Middle frontal gyrus (tissue), 1 donor: ENCODE results near the gene FGF14.

Experiments used
- DNase-seq: peaks from one replicate; pipeline ENCODE4 v3.0.0-alpha.2; 2015; ENCODE audit warnings: low spot score; ENCODE audit errors: extremely low spot score

FGF14 gene

DNA sequence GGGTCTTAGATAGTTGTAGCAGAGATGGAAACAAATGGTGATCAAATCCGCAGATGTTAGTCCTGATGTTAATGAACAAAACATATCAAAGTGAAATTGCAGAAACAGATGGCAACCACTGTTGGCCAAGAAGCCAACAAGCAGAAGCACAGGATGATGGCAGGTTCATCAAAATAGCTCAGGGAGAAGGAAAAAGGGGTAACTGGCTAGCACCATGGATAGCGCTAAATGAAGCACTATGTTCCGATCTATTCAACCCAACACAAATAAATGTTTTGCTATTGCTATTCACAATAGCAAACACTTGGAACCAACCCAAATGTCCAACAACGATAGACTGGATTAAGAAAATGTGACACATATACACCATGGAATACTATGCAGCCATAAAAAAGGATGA is 413.7 kb downstream of the FGF14 start:
- DNase-seq, result no peak

DNA sequence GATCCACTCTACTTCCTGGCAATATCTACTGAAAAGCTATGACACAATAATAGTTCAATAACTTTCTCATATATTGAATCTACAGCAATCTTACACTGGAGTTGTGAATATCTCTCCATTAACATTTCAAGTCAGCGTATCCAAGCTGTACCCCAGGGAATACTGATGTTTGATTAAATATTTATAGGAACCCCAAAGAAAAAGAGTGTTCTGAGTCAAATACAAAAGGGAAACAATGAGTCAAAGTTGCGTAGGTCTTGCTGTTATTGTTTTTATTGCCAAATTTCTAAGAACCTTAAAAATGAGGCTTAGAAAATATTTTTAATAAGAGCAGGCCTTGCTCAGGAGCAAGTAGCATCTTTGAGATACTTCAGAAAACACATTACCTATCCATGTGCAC is 415.5 kb downstream of the FGF14 start:
- DNase-seq, result no peak

- no peak for DNase-seq
Observed at GRCh38 chr13:101985321-101985720, 416.5 kb downstream of the FGF14 start.

DNA sequence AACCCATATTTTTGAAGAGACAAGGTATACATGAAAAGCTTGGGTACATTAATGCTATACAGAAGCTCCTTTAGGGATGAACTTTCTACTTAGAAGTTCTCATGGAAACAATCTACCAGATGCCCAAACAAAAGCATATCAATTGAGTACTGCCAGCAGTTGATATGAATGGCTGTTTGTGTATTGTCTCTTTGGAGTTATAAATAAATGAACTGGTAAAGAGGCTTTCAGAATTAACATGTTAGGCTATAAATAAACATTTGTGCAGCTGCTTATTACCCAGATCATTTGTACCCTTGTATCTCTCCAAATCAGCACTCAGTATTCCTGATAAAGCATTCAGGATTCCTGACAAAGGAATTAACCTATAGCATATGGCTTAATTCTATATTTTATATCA is 418.9 kb downstream of the FGF14 start:
- DNase-seq, result no peak

GRCh38 chr13:101979825-101980224 is 422.0 kb downstream of the FGF14 start:
- no peak for DNase-seq

GRCh38 chr13:101978552-101979315 is 423.1 kb downstream of the FGF14 start:
- no peak for DNase-seq

- no peak for DNase-seq
Observed at GRCh38 chr13:101977475-101977874, 424.4 kb downstream of the FGF14 start.

- DNase-seq, result no peak
Observed at GRCh38 chr13:101972191-101972590, 429.7 kb downstream of the FGF14 start.

DNA sequence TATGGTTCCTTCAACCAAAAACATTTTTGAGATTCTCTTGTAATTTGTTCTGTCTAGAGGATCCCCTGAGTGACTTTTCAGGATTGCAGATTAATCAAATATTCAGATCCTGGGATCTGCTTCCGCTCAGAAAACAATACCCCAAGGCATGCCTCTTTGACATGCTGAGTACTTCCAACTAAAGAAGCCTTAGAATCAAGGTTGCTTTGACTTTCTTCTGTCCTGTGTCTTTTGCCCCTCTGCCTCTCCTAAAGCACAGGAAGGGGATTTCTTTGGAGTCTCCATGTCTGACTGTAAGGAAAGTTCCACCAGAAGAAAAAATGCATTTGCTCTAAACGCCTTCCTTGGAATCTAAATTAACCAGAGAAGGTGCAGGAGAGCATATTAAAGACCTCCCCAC is 431.5 kb downstream of the FGF14 start:
- no peak for DNase-seq

DNA sequence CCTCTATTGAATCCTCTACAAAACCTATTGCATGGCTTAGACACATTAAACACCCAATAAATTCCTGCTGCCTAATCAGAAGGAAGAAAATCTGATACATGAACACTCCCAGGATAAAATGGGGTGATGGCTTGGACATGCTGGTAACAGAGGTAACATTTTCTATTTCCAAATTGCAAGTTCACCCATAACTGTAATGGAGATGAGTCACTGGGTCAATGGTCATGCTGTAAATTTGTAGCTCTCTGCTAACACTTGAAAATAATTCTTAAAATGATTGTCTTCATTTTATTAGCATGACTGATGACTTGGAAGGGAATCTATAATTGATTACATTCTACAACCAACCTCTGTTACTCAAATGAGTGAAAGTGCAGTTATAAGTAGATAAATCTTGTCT is 434.1 kb downstream of the FGF14 start:
- DNase-seq, result no peak

DNA sequence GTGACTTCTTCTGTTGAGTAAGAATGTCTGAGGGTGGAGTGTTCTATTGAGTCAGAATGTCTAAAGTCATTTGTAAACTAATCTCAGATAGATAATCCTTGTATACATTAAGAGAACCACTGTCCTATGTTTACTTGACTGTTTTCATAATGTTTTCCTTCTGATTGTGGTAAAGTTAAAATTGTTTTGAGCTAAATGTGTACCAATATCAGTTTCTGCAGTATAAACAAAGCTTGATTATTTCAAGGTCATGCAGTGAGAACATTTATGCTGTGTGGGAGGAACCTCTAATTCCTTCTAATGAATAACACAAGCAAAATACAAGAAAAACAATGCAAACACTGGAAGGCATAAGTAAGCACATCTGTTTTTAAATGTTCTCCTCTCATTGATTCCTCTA is 434.6 kb downstream of the FGF14 start:
- no peak for DNase-seq

- DNase-seq, result no peak
Observed at GRCh38 chr13:101965096-101965495, 436.8 kb downstream of the FGF14 start.

- DNase-seq, result no peak
Observed at GRCh38 chr13:101959016-101959415, 442.8 kb downstream of the FGF14 start.

- DNase-seq, result no peak
Observed at GRCh38 chr13:101955764-101956163, 446.1 kb downstream of the FGF14 start.

- no peak for DNase-seq
Observed at GRCh38 chr13:101951114-101951513, 450.7 kb downstream of the FGF14 start.

DNA sequence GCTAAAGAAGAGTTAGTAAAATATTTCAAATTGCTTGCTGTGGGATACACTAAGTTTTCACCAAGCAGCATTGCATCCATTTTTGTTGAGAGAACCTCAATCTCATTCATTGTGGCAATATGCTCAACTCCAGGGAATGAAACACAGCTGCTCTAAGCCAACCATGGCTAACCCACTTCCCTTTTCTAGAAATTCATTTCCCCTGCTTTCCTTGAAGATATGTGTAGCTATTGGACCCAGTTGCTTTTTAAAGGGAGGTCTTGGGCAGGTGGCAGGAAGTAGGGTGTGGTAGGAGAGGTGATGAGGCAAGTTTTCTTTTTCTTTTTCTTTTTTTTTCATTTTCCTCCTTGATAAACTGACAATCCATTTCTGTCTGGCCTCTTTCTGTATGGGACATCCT is 452.2 kb downstream of the FGF14 start:
- DNase-seq, result no peak

- no peak for DNase-seq
Observed at GRCh38 chr13:101946401-101946800, 455.4 kb downstream of the FGF14 start.

GRCh38 chr13:101945435-101945834 is 456.4 kb downstream of the FGF14 start:
- no peak for DNase-seq

DNA sequence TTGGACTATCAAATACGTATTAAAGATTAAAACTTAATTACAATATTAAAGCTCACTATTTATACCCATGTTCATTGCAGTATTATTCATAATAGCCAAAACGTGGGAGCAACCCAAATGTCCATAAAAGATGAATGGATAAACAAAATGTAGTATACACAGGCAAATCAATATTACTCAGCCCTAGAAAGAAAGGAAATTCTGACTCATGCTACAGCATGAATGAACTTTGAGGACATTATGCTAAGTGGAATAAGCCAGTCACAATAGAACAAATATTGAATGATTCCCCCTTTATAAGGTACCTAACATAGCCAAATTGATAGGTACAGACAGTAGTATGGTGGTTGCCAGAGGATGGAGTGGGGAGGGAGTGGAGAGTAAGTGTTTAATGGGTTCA is 457.3 kb downstream of the FGF14 start:
- DNase-seq, result no peak

- DNase-seq, result no peak
Observed at GRCh38 chr13:101942535-101943157, 459.2 kb downstream of the FGF14 start.

DNA sequence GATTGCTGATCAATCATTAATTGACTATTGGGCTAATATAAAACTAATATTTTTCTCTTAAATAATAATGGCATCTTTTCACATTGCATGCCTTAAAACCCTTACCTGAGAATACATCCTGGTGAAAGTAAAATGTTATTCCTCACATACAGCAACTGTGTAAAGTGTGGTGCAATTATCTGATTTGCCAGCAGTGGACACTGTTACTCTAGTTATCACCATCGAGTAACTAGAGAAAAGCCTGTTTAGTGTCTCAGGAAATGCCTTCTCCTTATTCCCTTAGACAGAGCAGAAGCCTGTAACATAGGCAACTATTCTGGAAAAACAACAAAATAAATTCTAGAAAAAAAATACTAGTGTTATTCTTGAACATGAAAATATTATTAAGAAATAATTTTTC is 459.8 kb downstream of the FGF14 start:
- peak; percentile 49 for DNase-seq

DNA sequence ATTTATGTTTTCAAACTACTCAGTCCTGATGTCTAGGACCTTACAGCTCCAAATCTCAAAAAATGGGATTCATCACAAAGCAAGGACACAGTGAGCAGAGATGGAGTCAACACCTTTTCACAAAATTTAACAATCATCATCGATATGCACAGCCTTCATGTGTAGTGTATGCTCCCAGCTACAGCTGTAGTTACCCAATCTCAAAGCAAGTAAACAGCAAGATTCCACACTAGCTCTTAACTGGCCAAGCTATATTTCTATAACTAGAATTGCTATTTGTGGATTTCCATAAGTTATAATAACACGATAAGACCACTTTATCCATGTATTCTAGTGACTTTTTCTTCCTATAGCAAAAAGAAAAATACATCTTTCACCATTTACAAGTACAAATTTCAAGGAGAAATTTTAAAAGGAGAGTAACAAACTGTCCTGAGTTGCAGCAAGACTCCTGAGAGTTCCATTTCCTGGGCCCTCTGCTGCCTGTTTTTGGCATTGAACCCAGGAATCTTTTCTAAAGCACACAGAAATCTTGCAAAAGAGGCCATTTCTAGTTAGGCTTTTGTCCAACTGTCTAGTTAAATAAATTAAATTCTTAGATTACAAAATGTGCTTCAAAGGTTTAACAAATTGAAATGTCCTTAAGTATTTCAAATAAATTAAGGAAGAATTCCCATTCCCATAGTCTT is 460.6 kb downstream of the FGF14 start:
- DNase-seq, result no peak

DNA sequence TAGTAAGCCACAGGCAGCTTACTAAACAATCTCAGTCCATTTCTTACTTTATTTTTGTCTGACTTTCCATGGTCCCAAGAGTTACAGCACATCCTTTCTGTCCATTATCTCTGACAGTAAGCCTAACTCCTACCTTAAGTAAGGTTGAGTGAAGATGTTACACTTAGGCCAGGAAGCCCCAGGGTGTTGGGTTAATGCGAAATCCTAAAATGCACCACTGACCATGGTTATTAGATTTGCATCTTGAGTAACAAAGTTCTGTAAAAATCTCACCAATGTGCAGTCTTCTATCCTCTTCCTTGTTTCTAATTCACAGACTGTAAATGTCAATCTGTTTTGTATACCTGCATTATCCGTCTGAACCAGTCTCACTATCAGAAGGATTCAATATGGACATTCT is 462.5 kb downstream of the FGF14 start:
- DNase-seq, result no peak
